ENCODE results near the gene JCAD.

GRCh38 chr10:30070001-30070685 is 10.8 kb upstream of the JCAD start:
- TF ChIP-seq, protein P1, sequence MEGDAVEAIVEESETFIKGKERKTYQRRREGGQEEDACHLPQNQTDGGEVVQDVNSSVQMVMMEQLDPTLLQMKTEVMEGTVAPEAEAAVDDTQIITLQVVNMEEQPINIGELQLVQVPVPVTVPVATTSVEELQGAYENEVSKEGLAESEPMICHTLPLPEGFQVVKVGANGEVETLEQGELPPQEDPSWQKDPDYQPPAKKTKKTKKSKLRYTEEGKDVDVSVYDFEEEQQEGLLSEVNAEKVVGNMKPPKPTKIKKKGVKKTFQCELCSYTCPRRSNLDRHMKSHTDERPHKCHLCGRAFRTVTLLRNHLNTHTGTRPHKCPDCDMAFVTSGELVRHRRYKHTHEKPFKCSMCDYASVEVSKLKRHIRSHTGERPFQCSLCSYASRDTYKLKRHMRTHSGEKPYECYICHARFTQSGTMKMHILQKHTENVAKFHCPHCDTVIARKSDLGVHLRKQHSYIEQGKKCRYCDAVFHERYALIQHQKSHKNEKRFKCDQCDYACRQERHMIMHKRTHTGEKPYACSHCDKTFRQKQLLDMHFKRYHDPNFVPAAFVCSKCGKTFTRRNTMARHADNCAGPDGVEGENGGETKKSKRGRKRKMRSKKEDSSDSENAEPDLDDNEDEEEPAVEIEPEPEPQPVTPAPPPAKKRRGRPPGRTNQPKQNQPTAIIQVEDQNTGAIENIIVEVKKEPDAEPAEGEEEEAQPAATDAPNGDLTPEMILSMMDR (IDR thresholded peaks at IDR 0.05): no peak
- TF ChIP-seq POLR2A (IDR thresholded peaks at IDR 0.05): no peak
